Stomach (tissue), 9 donors: ENCODE results near the gene C1orf87. TPM values are rescaled to one million over a fixed set of nuclear protein-coding genes. Genes with fewer than 3 reads are reported as not detected.

Source experiments
- DNase-seq, 2 donors: peaks; one replicate each; pipeline versions ENCODE4 v3.0.0 to v3.0.0-alpha.2; 2013 to 2019
- H3K27ac ChIP-seq, 5 donors: fragments of 200-600 bp in 4 of 5; sonication (generic) in 4 of 5; one replicate each; pipeline ENCODE4 v1.5.1; 2013 to 2019; ENCODE audit warnings: mild to moderate bottlenecking in 1 of 5, moderate library complexity in 1 of 5
- H3K27me3 ChIP-seq, 3 donors: fragments of 200-600 bp; sonication (generic); one replicate each; pipeline ENCODE4 v1.5.1; 2017 to 2019; ENCODE audit warnings: mixed run types in 1 of 3
- H3K36me3 ChIP-seq, 4 donors: fragments of 200-600 bp; sonication (generic); 1 replicate in 3 of 4; 2 replicates in 1 of 4; pipeline ENCODE4 v1.5.1; 2016 to 2019
- H3K4me1 ChIP-seq, 4 donors: fragments of 200-600 bp; sonication (generic); one replicate each; pipeline ENCODE4 v1.5.1; 2016 to 2019
- H3K4me3 ChIP-seq, 4 donors: fragments of 200-600 bp; sonication (generic) in 3 of 4; one replicate each; pipeline ENCODE4 v1.5.1; 2016 to 2019; ENCODE audit warnings: mild to moderate bottlenecking in 1 of 4
- H3K9me3 ChIP-seq, 4 donors: fragments of 200-600 bp; sonication (generic); one replicate each; pipeline ENCODE4 v1.5.1; 2016 to 2019
- EP300 ChIP-seq: sonication (generic); formaldehyde crosslinking; IDR thresholded peaks from one replicate; pipeline ENCODE4 v1.6.1; 2017; ENCODE audit warnings: antibody characterized with exemption
- POLR2A ChIP-seq, 4 donors: fragments of 450-650 bp; IDR thresholded peaks; one replicate each; pipeline ENCODE4 v1.6.1; 2016; ENCODE audit warnings: antibody characterized with exemption in 4 of 4, control low read depth in 2 of 4, mild to moderate bottlenecking in 1 of 4, moderate library complexity in 1 of 4
- POLR2AphosphoS5 ChIP-seq, 3 donors: sonication (generic); formaldehyde crosslinking; IDR thresholded peaks; one replicate each; pipeline ENCODE4 v1.6.1; 2016; ENCODE audit warnings: antibody characterized with exemption in 3 of 3
- WGBS, 5 donors: extraction: QIAGEN DNeasy Blood & Tissue Kit in 3 of 5; methylation state at CpG; one replicate each; pipeline versions ENCODE4 v1.1.5 to v1.1.7; 2013 to 2018; 5-methylcytosine and 5-hydroxymethylcytosine counted together
- intact Hi-C: fragments of 100-400 bp; cut with DNase I; formaldehyde crosslinking; loops from one replicate; pipeline ENCODE4 v1.15.1; 2023; ENCODE audit warnings: low total_unique reads
- polyA plus RNA-seq, 3 donors: library from polyadenylated mRNA; stranded (reverse); fragments of 200-250 nt; gene quantifications; one replicate each; pipeline ENCODE4 v1.2.3, GENCODE V29; 2013
- total RNA-seq, 5 donors: library from RNA; depleted of rRNA; stranded (reverse); fragments of >200 nt; gene quantifications; one replicate each; pipeline versions ENCODE4 v1.1.0 to v1.2.3, GENCODE V29; 2014 to 2016
- TF ChIP-seq, protein P1 (sequence below), 7 experiments: fragments of 450-650 bp in 4 of 7; fragments of 200-600 bp in 3 of 7; sonication (generic) in 3 of 7; IDR thresholded peaks; one replicate each; pipeline ENCODE4 v1.5.1; 2016 to 2019; ENCODE audit warnings: antibody characterized with exemption in 7 of 7, control low read depth in 2 of 7, mild to moderate bottlenecking in 1 of 7
- donor health status: healthy with polysubstance abuse.
- donor health status: Bipolar disorder and iron deficiency.
- donor health status: healthy.

Gene C1orf87
- total and polyA plus RNA-seq, 8 donors = not detected

DNA sequence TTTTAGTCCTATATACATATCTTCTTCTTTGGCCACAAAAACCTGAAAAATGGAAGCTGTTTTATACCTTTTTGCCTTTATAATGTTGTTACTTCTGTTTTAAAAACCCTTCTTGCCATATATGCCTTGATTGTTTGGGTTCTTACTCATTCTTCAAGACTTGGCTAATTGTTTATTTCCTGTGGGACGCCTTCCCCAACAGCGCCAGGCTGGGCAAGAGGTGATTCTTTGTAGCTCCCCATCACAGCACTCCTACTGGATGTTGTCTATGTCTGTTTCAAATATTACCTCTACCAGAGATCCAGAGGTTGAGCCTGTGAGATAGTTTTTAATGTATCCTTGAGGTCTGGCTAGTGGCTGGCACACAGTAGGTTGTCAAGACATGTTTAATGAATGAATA lies 73.8 kb downstream of the C1orf87 start:
- intact Hi-C loops = no loop called here
- Histone ChIP-seq H3K36me3 (no peaks in the 10 kb centered on the region), H3K9me3 (no peaks in the 10 kb centered on the region), H3K4me3 (no peak overlapping the region), H3K27me3 (no peaks in the 10 kb centered on the region), H3K4me1 (no peaks in the 10 kb centered on the region), H3K27ac (no peak overlapping the region)
- no peak for TF ChIP-seq POLR2AphosphoS5 (IDR thresholded peaks at IDR 0.05)
- TF ChIP-seq, protein P1, sequence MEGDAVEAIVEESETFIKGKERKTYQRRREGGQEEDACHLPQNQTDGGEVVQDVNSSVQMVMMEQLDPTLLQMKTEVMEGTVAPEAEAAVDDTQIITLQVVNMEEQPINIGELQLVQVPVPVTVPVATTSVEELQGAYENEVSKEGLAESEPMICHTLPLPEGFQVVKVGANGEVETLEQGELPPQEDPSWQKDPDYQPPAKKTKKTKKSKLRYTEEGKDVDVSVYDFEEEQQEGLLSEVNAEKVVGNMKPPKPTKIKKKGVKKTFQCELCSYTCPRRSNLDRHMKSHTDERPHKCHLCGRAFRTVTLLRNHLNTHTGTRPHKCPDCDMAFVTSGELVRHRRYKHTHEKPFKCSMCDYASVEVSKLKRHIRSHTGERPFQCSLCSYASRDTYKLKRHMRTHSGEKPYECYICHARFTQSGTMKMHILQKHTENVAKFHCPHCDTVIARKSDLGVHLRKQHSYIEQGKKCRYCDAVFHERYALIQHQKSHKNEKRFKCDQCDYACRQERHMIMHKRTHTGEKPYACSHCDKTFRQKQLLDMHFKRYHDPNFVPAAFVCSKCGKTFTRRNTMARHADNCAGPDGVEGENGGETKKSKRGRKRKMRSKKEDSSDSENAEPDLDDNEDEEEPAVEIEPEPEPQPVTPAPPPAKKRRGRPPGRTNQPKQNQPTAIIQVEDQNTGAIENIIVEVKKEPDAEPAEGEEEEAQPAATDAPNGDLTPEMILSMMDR (IDR thresholded peaks at IDR 0.05) = no peak
- TF ChIP-seq EP300 = no peak
- no peak for TF ChIP-seq POLR2A (IDR thresholded peaks at IDR 0.05)
- DNase-seq = no peak
- WGBS, 5 donors = 77 to 86% (median 78%) methylated on average over 2 of the region's 2 CpGs

DNA sequence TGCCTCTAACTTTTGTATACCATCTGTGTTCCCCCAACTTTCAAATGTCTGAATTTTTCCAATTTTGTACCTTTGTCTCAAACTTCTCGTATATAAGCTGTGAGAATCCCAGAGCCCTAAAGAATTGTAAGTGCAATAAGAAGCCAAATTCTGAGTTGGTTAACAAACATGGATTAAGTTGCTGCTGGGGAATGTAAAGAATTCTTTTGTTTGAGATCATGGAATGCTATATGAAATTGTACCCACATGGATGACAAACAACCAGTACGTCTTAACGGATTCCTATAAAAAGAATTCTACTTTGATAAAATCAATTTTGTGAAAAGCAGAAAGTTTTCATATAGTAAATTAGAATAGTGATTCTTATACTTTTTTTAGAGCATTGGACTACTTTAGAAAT lies 74.6 kb downstream of the C1orf87 start:
- Histone ChIP-seq H3K9me3 (no peaks in the 10 kb centered on the region), H3K27me3 (no peaks in the 10 kb centered on the region), H3K4me1 (no peaks in the 10 kb centered on the region), H3K4me3 (no peak overlapping the region), H3K36me3 (no peaks in the 10 kb centered on the region), H3K27ac (no peak overlapping the region)
- no peak for DNase-seq
- intact Hi-C loops = no loop called here
- 67 to 81% (median 71%) methylated on average over 3 of the region's 3 CpGs for WGBS, 5 donors
- TF ChIP-seq, protein P1 (IDR thresholded peaks at IDR 0.05) = no peak
- TF ChIP-seq POLR2A (IDR thresholded peaks at IDR 0.05) (no peak), EP300 (no peak), POLR2AphosphoS5 (IDR thresholded peaks at IDR 0.05) (no peak)

DNA sequence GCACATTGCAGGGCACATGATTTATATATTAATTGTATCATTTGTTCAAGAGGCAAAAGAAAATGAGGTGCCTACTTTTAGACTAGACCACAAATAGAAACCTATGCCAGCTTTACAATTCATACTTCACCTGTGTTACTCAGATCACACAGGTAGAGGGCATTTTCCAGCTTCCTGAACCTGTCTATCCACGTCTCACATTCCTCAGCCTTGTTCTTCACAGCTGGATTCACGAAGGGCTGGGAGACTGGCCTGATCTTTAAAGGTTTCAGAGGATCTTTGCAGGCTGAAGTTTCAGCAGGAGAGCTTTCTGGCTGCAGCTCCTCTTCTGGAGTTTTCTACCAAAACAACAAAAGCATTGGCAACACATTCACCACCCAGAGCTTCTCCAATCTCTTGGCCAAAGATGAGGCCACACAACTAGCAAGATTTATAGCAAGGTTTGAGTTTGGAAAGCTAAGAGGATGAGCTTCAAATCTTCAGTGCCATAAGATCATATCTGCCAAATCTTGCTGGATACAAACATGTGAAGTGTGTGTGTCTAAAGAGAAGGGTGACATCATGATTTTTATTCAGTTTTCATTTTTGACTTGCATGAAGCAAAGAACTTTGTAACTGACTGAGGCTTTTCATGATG lies 76.0 kb downstream of the C1orf87 start:
- intact Hi-C loops = no loop called here
- Histone ChIP-seq H3K36me3 (no peaks in the 10 kb centered on the region), H3K4me1 (no peaks in the 10 kb centered on the region), H3K4me3 (no peak overlapping the region), H3K27me3 (no peaks in the 10 kb centered on the region), H3K9me3 (no peaks in the 10 kb centered on the region), H3K27ac (no peak overlapping the region)
- TF ChIP-seq POLR2A (IDR thresholded peaks at IDR 0.05) (no peak), POLR2AphosphoS5 (IDR thresholded peaks at IDR 0.05) (no peak), EP300 (no peak)
- TF ChIP-seq, protein P1 (IDR thresholded peaks at IDR 0.05) = no peak
- DNase-seq = no peak
- WGBS, 5 donors = 19 to 48% (median 27%) methylated on average over 2 of the region's 2 CpGs

DNA sequence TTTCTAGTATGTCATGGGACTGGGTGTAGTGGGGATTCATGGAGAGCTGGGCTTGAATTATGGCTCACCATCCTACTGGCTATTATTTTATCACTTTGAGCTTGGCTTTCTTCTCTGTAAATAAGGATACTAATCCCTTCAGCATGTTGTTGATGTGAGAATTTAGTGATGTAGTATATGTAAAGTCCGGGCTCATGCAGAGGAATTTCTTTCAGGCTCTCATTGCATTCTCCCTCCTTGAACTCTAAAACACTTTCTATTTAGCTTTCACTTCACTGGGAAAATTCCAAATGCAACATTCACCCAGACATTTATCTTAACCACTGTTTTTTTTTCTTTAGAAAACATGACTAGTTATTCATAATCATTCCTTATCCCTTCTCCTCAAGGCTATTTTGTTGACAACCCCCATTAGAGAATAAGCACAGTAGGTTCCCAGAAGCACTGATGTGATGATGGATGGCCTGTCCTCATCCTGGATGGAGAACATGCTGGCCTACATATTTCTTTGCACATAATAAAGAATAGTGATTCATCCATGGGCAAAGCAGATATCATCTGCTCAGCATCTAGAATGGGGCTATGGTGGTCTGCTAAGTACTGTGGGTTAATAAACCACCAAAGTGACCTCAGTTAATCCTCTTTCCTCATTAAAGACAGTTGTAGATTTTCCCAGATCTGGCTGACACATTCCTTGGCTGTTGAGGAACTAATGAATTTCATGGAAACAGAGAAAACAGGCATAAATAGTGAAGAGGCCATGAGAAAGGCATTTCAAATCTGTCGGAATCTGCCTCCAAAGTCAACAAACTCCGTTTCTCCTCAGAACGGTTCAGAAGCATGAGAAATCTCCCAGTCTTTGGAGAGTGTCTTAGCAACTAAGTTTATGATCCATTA lies 79.0 kb downstream of the C1orf87 start:
- Histone ChIP-seq H3K4me1 (no peaks in the 10 kb centered on the region), H3K4me3 (no peak overlapping the region), H3K36me3 (no peaks in the 10 kb centered on the region), H3K9me3 (no peaks in the 10 kb centered on the region), H3K27me3 (no peaks in the 10 kb centered on the region), H3K27ac (peak overlapping the region in 2 of 5 donors; percentile 25 to 32)
- intact Hi-C loops = no loop called here
- 44 to 56% (median 51%) methylated on average over 4 of the region's 4 CpGs for WGBS, 5 donors
- TF ChIP-seq, protein P1 (IDR thresholded peaks at IDR 0.05) = no peak
- TF ChIP-seq POLR2AphosphoS5 (IDR thresholded peaks at IDR 0.05) = no peak
- TF ChIP-seq POLR2A (IDR thresholded peaks at IDR 0.05) = no peak
- TF ChIP-seq EP300 = no peak
- peak in 1 of 2 donors; percentile 72 for DNase-seq
